Measurements from ENCODE around the gene LATS2.

GRCh38 chr13:21032656-21033055 lies 28.7 kb downstream of the LATS2 start:
- TF ChIP-seq CTCF (IDR thresholded peaks at IDR 0.05): no peak
- TF ChIP-seq POLR2A (IDR thresholded peaks at IDR 0.05): no peak

Data from esophagus squamous epithelium (tissue), 4 donors.